Body of pancreas (tissue), 4 donors: ENCODE measurements around the gene BBS7. TPM values are rescaled to one million over a fixed set of nuclear protein-coding genes. Genes with fewer than 3 reads are reported as not detected.
A peak's percentile ranks its signal among the peaks of the same experiment; 100 is the strongest.

Experiments used
- ATAC-seq: fragments of 150-250 bp; one replicate; pipeline ENCODE4 v1.9.1; 2016
- DNase-seq, 4 donors: peaks; one replicate each; pipeline ENCODE4 v3.0.0-alpha.2; 2019
- H3K27ac ChIP-seq, 4 donors: fragments of 200-600 bp; sonication (generic); 1 replicate in 3 of 4; 2 replicates in 1 of 4; pipeline versions ENCODE4 v1.5.1 to v1.6.1; 2016 to 2019; ENCODE audit warnings: mild to moderate bottlenecking in 1 of 4, mixed read lengths in 1 of 4, moderate library complexity in 1 of 4
- H3K27me3 ChIP-seq, 2 donors: fragments of 200-600 bp; sonication (generic); one replicate each; pipeline ENCODE4 v1.6.0; 2016; ENCODE audit warnings: mild to moderate bottlenecking in 1 of 2
- H3K36me3 ChIP-seq, 2 donors: fragments of 200-600 bp; sonication (generic); replicated peaks in 1 of 2; 2 replicates each; pipeline ENCODE4 v1.5.1; 2016; ENCODE audit warnings: low read depth in 2 of 2; ENCODE audit not compliant: insufficient read depth in 1 of 2
- H3K4me1 ChIP-seq: fragments of 200-600 bp; sonication (generic); one replicate; pipeline ENCODE4 v1.6.0; 2016
- H3K4me3 ChIP-seq, 2 donors: fragments of 200-600 bp; sonication (generic); 1 replicate in 1 of 2; 2 replicates in 1 of 2; pipeline ENCODE4 v1.5.1; 2016 to 2019
- H3K9me3 ChIP-seq, 3 donors: fragments of 200-600 bp; sonication (generic); 1 replicate in 2 of 3; 2 replicates in 1 of 3; pipeline ENCODE4 v1.5.1; 2016
- CTCF ChIP-seq, 7 experiments: fragments of 450-650 bp in 4 of 7; fragments of 200-600 bp in 3 of 7; sonication (generic) in 3 of 7; IDR thresholded peaks; one replicate each; pipeline ENCODE4 v1.5.1; 2016 to 2019; ENCODE audit warnings: antibody characterized with exemption in 7 of 7
- POLR2A ChIP-seq, 3 donors: fragments of 450-650 bp; IDR thresholded peaks; one replicate each; pipeline ENCODE4 v1.6.1; 2016; ENCODE audit warnings: antibody characterized with exemption in 3 of 3, mild to moderate bottlenecking in 2 of 3
- WGBS, 2 donors: methylation state at CpG; one replicate each; pipeline ENCODE4 v1.1.5; 2017; 5-methylcytosine and 5-hydroxymethylcytosine counted together
- intact Hi-C: fragments of 100-400 bp; cut with DNase I; formaldehyde crosslinking; loops from one replicate; pipeline ENCODE4 v1.15.1; 2023
- total RNA-seq, 2 donors: library from RNA; depleted of rRNA; stranded (reverse); fragments of >200 nt; gene quantifications; one replicate each; pipeline ENCODE4 v1.1.0, GENCODE V29; 2016

The BBS7 gene
- total RNA-seq = 10 to 100 TPM in 1 of 2 donors, 1 to 10 TPM in 1; 3.6 to 13.0 TPM

GRCh38 chr4:121869841-121870822 lies at the start of gene BBS7:
Gene BBS7 (minus strand): TSS chr4:121870474. CDS start chr4:121870313, 161 bp downstream.
- intact Hi-C loops = no loop called here
- H3K27me3 ChIP-seq = no peaks in the 10 kb centered on the region
- DNase-seq (peak; percentile 96 to 99 (median 97)), ATAC-seq (peak; percentile 98)
- H3K4me1 ChIP-seq = peaks cover 12% of the 10 kb centered on the region
- no peaks in the 10 kb centered on the region for H3K9me3 ChIP-seq
- H3K36me3 ChIP-seq = no peaks in the 10 kb centered on the region
- 0 to 2% methylated on average over 17 to 58 of the region's 58 CpGs for WGBS, 2 donors
- peak within 1 kb of the TSS; percentile 0 to 69 for H3K4me3 ChIP-seq
- TF ChIP-seq CTCF (IDR thresholded peaks at IDR 0.05) = no peak
- TF ChIP-seq POLR2A (IDR thresholded peaks at IDR 0.05) = peak in 2 of 3 donors; percentile 62 to 63
- H3K27ac ChIP-seq = peak within 1 kb of the TSS; percentile 44 to 86 (median 74)

- TF ChIP-seq POLR2A (IDR thresholded peaks at IDR 0.05) (no peak), CTCF (IDR thresholded peaks at IDR 0.05) (no peak)
- no peak for DNase-seq
- H3K27me3 ChIP-seq = no peaks in the 10 kb centered on the region
- no peaks in the 10 kb centered on the region for H3K36me3 ChIP-seq
- no peaks in the 10 kb centered on the region for H3K9me3 ChIP-seq
- no peaks in the 10 kb centered on the region for H3K4me1 ChIP-seq
- ATAC-seq = no peak
- intact Hi-C loops = no loop called here
- H3K4me3 ChIP-seq = no peak overlapping the region
- no peak overlapping the region for H3K27ac ChIP-seq
- WGBS, 2 donors = 65 to 72% methylated on average over 2 of the region's 2 CpGs
Measured at GRCh38 chr4:121913667-121914066, 43.4 kb upstream of the BBS7 start.

- no peaks in the 10 kb centered on the region for H3K27me3 ChIP-seq
- no peaks in the 10 kb centered on the region for H3K36me3 ChIP-seq
- H3K4me1 ChIP-seq = no peaks in the 10 kb centered on the region
- intact Hi-C loops = no loop called here
- DNase-seq = no peak
- WGBS, 2 donors = 86 to 96% methylated on average over 1 of the region's 1 CpG
- H3K9me3 ChIP-seq = no peaks in the 10 kb centered on the region
- no peak for ATAC-seq
- H3K27ac ChIP-seq = no peak overlapping the region
- TF ChIP-seq POLR2A (IDR thresholded peaks at IDR 0.05) (no peak), CTCF (IDR thresholded peaks at IDR 0.05) (no peak)
- H3K4me3 ChIP-seq = no peak overlapping the region
Measured at GRCh38 chr4:121908346-121908745, 38.1 kb upstream of the BBS7 start.

GRCh38 chr4:121900132-121900983 lies 30.1 kb upstream of the BBS7 start:
- intact Hi-C loops = no loop called here
- H3K36me3 ChIP-seq = no peaks in the 10 kb centered on the region
- H3K27ac ChIP-seq = no peak overlapping the region
- no peak overlapping the region for H3K4me3 ChIP-seq
- no peak for TF ChIP-seq POLR2A (IDR thresholded peaks at IDR 0.05)
- peak; percentile 14 to 70 (median 57) for TF ChIP-seq CTCF (IDR thresholded peaks at IDR 0.05)
- H3K4me1 ChIP-seq = no peaks in the 10 kb centered on the region
- peak; percentile 53 for ATAC-seq
- WGBS, 2 donors = 42 to 44% methylated on average over 4 of the region's 4 CpGs
- no peaks in the 10 kb centered on the region for H3K9me3 ChIP-seq
- H3K27me3 ChIP-seq = no peaks in the 10 kb centered on the region
- DNase-seq = peak; percentile 29 to 50 (median 48)
